ENCODE data around the gene MEST.
A peak's percentile ranks its signal among the peaks of the same experiment; 100 is the strongest.
"Not testable (repeated sequence)": the region's sequence is repeated elsewhere in the genome, so short reads cannot be mapped to it uniquely, and the experiment has no call there.

MEST gene

DNA sequence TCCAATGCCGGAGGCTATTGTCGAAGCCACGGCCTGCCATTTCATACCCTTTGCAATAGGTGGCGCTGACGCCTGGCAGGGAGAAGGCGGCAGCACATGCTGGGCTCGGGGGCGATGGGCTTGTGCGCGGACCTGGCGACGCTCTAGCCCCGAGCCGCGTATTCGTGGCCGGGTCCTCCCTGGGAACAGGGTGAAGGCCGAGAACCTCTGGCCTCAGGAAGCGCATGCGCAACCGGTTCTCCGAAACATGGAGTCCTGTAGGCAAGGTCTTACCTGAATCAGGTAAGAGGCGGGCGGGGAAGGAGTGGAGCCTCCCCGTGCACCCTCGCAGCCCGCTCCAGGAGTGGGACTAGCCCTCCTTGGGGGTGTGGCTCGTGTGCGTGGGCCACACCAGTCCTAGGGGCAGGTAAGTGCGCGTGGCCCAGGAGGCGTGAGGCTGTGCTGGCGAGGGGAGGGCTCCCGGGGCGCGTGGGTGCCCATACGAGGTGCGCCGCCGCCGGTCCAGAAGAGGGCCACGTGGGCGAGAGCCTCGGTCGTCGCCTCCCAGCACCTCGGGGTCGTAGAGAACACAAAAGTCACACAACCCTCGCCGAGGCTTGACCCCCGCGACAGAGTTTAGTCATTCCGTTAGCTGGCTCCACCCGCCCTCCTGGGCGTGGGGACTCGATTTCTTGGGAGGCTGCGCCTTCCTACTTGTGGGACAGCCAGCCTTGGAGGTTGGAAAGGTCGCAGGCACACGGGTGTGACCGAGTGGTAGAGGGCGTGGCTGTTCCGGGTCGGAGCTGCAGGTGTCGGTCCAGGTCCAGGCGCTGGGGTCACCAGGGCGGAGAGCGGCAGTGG lies 5.6 kb upstream of the MEST start:
- peak; percentile 33 to 60 for DNase-seq

DNA sequence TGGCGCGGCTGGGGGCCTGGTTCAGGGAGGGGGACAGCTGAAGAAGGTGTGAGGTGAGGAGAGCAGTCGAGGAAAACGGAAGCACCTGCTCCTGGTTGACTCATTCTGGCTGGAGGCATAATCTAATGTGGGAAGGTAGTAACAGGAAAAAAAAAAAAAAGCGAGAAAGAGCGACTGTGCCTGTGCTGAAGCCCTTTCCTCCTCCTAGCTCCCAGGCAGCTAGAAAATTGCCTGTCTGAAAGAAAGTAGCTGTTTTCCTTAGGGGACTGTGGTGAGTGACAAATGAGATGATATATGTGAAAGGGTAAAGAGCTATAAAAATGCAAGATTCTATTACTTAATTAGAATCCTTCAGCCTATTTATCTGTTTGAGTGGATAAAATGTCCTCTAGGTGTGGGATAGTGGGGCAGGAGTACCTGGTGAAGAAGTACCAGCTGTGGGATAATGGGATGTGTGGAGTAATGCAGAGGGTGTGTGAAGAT lies 4.9 kb upstream of the MEST start:
- DNase-seq = no peak

DNA sequence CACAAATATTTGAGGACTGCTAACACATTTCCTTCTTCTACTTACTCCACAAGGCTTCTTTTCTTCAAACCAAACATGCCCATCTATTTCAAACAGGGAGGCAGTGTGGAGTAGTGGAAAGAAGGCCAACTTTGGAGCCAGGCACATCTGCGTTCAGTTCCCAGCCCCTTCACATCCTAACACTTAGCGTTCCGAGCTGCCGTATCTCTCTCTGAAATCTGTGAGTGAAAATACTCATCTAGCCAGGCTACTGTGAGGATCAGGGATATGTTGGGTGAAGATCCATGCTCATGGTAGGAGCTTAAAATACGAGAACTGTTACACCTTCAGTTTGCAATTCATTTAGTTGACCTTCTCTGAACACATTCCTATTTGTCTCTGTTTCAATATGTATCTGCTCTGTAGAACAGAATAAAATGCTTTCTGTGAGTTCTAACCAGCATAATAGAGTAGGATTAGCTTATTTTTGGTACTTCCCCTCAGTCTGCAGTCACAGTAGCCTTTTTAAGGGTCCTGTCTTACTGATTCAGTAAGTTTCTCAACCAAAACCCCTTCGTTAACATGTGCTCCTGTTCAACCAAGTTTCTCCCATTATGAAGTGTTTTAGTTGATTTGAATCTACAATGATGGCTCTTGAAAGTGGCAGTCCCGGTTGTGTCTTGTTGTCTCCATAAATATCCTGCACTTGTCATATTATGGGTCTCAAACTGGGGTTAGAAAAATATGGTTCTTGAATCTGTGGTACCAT lies 3.3 kb upstream of the MEST start:
- DNase-seq = no peak

DNA sequence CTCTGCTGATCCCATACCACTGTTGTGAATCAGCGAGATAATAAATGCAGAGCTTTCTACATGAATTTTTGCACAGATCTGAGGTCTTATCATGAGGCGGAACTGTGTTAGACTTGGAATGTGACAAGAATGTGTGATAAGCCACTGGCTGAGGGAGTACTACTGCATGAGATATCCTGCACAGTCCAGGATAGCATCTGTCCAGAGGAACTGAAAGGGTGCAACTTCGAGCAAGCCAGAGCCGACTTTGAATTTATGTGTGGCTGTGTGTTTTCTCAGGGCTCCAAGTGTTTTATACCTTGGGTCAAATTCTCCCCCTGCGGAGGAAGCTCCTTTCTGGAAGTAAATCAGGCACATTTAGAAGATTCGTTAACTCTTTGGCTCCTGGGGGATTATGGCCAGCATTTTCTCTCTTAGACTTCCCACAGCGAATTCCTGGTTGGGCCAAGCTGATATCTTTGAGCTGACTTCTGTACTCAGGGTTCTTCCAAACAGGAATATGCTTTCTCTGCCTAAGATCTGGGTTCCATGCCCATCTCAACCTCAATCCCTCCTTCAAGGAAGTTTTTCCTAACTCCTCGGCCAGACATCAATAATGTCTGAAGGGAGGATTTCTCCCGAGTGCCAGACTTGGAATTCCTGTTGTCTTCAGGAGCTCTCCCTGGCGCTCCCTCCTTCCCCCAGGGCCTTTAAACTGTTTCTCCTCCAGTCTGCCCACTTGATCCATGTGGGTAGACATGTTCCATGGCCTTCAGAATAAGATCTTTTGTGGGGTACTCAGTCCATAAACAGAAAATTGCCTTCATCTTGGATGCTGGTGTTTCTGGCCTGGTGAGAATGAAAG lies 2.5 kb upstream of the MEST start:
- DNase-seq = no peak

DNA sequence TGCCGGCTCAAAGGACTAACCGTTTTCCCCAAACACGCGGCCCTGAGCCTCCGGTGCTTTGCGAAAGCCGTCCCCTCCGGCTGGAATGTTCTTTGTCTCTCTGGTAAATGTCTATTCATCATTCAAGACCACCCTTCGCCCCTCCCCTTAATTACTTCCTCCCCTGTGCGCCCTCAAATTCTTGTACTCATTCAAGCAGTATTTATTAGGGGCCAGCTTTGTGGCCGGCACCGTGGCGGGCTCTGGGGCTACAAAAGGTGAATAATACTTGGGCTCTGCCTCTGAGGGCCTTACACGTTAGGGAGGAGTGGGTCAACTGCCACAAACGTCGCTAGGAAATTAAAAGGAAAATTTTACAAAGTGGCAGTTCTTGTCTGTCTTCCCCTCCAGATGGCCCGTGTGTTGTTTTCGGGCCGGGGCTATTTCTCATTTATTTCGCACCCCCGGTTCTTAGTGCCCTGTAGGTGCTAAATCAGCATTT lies 1.5 kb upstream of the MEST start:
- no peak for DNase-seq

DNA sequence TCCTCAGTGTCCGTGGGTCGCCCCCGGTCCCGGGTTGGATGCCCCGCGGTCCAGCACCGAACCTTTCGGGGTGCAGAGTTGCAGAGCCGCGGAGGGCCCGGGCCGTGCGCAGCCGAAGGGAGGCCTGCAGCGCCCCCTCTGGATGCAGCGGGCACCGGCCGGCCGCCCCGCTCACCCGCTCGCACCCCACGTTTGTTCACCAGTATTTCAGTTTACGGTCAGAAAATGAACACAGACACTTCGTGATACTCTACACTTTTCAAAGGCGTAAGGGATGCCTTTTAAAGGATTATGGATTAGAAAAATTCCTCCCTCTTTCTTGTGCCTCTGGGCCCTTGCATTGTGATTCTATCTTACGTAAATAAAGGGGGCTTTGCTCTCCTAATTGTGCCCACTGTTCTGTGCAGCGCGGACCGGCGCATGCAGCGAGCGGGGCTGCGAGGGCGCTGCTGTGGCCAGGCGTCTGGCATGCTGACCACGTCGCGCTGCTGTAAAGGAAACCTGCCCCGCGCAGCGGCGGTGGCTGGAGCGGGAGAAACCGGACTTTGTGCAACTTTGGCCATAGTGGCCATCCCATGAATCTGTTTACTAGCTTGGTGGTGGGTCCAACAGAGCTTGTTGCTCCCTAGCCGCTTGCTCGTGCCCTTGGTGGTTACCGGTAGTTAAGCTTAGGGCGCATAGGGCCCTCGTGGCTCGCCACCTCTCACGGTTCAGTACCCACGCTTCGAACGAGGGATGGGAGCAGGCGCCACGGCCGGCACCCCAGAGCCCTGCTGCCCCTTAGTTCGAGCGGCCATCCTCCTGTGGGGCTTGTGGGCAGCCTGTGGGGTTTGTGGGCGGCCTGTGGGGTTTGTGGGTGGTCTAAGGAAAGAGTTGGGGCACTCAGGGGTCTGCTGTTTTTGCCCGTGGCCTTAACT lies 739 bp upstream of the MEST start:
- peak in 1 of 2 donors; percentile 30 for DNase-seq

DNA sequence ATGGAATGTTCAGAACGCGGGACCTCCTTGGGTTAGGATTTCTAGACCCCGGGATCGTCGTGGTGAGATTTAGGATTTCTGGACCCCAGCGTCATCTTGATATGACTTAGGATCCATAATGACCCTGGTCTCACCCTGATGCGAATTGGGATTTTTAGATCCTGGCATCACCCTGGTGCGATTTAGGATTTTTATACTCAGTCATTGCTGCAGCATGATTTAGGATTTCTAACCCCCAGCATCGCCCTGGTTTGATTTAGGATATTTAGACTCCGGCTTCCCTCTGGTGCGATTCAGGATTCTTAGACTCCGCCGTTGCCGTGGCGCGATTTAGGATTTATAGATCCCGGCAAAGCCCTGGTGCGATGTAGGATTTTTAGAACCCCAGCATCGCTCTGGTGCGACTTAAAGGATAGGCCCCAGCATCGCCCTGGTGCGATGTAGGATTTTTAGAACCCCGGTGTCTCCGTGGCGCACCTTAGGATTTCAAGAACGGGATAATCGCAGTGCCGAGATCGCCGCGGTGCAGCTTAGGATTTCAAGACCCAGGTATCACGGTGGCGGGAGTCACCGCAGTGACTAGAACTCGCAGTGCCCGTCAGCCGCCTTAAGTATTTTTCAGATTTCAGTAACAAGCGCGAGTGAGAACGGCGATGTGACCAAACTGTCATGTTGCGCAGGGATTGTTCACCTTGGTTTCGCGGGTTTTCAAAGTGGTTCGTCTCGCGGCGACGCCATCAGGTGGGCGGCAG lies 814 bp downstream of the MEST start:
- no peak for DNase-seq

DNA sequence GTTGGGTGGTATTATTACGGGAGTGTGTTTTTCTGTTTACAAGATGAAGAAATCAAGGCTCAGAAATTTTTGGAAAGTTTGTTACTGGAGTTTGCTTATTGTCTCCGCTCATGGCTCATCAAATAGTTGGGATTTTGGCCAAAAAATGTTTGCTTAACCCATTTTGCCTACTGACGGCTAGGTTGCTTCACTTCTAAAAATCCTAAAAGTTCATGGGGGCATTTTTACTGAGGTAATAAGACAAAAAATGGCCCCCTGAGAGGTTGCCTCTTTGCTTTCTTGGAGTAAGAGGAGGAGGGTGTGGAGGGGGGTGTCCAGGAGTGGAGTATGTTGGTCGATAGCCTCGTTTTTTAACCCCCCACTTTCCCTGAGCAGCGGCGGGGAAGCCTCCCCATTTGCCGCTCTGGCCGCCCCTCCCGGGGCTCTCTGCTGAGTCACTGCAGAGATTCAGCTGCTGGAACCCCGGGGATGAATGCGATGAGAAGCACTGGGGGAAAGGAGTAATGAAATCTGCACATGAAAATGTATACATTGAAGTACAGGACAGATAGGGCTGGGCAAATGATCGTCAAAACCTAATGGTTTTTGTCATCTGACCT lies 1.5 kb downstream of the MEST start:
- no peak for DNase-seq

DNA sequence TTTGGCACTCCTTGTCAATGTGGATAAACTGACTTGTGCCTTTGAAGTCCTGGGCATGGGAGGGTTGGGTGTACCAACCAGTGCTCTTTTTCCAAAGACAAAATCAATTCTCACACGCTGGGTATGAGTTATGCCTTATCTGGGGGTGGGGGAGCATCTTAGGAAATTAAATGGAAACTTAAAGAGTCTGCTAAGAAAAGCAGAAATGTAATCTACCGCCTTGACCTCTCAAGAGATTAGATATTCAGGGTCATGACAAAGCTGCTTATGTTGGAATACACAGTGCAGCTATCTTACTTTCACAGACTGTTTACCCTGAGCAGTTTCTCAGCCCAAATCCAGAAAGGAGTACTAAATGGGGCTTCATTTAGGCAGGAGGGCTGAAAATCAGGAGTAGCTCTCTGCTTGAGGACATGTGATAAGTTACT lies 2.6 kb downstream of the MEST start:
- DNase-seq = no peak

DNA sequence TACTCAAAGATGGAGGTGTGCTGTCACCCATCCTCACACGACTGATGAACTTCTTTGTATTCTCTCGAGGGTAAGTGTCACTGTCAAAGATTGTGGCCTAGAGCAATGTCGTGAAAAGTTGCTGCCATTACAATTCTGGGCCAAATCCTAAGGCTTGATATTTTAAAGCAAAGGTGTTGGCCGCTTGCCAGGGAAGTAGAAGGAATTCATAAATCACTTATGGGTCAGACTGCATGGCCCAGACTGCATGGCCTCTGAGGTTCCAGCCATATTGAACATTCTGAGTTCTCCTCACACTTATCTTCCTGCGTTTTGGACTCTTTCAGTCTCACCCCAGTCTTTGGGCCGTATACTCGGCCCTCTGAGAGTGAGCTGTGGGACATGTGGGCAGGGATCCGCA lies 8.6 kb downstream of the MEST start:
- no peak for DNase-seq

DNA sequence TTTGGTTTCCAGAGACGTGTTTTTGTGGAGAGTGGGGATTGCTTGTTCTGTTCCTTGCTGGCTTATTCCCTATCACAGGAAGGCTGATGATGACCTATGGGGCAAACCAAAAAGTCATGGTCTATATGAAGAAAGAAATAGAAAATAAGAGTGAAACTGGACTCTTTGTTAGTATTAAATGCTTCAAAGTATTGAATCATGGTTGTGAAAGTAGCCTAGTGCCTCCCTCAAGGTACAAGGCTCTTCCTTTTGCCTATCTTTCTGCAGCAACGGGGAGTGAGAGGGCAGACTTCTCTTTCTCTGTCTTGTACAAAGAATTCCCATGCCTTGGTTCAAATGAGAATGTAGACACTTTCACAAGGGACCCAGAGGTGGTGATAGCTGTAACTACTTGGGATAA lies 9.0 kb downstream of the MEST start:
- DNase-seq = no peak

DNA sequence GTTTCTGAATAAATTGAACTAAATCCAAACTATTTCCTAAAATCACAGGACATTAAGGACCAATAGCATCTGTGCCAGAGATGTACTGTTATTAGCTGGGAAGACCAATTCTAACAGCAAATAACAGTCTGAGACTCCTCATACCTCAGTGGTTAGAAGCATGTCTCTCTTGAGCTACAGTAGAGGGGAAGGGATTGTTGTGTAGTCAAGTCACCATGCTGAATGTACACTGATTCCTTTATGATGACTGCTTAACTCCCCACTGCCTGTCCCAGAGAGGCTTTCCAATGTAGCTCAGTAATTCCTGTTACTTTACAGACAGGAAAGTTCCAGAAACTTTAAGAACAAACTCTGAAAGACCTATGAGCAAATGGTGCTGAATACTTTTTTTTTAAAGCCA lies 13.9 kb downstream of the MEST start:
- DNase-seq = no peak

DNA sequence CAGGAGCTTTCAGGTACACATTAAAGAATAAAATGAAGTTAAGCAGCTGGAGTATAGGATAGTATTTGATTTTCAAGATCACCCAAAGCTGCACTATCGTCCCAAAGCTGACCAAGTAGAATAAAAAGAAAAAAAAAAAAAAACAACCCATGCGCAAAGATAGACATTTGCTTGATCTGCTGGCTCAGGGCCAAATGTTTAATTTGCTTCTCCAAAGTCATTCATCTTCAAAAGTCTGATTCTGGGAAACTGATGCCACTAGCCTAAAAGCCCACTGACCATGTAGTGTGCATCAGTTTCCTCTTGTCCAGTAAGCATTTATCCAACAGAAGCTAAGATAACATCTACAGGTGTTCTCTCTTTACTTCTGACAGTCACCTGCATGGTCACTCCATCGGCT lies 14.5 kb downstream of the MEST start:
- no peak for DNase-seq

DNA sequence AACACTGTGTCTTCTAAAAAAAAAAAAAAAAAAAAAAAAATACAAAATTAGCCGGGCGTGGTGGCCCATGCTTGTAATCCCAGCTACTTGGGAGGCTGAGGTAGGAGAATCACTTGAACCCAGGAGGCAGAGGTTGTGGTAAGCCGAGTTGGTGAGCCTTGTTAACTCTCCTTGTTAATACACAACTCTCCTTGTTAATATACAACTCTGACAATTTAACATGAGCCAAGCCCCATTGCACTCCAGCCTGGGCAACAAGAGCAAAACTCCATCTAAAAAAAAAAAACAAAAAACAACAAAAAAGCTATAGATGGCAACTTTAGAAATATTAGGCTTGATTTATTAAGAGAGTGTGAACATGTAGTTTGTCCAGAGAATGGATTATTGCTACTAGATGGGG lies 20.2 kb downstream of the MEST start:
- not testable (repeated sequence) for DNase-seq

DNA sequence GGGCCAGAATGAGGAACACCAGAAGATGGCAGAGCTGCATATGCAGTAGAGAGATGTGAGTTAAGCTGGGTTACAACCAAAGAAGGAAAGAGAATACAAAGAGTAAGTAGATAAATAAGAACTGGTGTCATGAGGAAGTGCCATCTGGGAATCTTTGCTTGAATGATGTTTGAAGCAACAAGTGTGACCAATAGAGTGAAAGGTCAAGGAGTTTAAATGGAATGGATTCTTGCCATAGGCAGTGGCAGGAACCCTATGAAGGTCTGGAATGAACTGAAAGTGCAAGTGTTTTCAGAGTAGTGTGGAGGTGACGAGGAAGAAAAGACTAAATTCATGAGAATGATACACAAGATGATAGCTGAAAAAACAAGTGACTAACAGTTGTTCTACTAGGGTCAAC lies 21.6 kb downstream of the MEST start:
- no peak for DNase-seq

DNA sequence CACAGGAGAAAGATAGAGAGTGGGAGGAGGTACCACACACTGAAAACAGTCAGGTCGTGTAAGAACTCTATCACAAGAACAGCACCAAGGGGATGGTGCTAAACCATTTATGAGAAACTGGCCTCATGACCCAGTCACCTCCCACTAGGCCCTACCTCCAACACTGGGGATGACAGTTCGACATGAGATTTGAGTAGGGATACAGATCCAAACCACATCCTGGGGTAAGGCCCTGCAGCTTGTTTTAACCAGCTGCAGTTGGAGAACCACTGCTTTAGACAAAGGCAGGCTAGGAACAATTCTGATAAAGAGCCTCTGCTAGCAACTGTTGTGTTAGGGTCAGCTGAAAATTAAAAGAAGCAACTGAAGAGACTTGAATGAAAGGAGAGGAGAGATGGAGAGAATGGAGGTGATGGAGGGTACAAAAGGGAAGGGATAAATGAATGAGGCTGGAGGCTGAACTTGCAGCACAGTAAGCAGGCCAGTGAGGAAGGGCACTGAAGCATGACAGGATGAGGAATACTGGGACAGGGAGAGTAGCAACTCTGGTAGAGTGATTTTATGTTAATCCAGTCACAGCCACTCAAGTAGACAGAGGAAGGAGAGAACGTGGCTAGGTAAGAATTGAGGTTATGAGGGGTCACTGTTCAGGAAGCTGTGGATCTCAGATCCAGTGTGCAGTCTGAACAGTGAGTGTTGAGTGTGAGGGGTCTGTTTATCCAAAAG lies 23.6 kb downstream of the MEST start:
- DNase-seq = no peak

DNA sequence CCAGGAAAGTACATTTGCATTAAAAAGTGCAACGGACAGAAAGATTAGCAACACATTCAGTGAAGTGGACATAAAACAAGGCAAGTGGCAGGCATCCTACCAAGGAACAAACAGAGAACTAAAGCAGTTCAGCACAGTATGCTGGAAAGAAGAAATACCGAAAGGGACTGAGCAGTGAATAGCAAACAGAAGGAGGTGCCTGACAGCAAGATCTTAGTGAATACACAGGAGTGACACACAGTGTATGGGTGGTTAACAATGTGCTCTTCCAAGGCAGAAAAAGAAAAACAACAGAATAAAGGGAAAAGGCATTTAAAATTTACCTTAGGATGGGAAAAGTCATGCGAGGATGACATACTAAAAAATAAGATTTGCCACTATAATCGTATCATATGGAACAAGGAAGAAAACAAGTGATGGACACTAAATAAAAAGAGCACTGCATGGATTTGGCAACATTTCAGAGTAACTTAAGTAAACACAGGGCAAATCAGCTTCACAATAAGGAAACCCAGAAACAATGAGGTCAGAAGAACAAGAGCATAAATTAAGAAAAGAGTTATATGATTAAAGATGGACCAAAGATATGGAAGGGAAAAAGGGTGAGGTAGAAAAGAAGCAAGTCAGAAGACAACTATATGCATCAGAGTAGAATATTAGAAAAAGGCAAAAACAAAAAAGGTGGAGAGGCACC lies 29.5 kb downstream of the MEST start:
- no peak for DNase-seq

DNA sequence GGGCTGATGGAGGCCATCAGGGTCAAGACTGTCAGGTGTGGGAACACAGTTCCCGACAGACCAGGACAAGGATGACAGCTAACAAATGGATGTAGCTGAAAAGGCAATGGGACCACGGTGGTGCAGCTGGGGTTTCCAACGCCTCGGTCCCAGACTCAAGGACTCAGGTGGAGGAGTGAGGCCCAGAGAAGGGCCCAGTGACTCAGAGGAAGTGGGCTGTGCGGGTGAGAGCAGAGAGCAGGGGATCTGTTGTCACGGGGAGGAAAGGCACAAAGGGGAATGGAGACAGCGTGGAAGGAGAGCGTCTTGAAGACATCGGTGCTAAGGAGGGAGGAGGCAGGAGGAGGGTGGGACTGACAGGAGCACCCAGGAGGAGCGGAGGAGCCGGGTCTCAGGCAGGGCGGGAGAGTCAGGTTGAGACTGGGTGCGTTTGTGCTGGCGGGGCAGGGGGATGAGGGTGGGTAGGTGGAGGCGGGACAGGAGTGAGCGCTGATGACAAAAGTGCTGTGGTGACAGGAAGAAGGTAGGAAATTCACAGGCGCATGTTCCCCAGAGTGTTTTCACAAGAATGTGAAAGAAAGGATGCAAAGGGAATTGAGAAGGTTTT lies 31.7 kb downstream of the MEST start:
- not testable (repeated sequence) for DNase-seq

DNA sequence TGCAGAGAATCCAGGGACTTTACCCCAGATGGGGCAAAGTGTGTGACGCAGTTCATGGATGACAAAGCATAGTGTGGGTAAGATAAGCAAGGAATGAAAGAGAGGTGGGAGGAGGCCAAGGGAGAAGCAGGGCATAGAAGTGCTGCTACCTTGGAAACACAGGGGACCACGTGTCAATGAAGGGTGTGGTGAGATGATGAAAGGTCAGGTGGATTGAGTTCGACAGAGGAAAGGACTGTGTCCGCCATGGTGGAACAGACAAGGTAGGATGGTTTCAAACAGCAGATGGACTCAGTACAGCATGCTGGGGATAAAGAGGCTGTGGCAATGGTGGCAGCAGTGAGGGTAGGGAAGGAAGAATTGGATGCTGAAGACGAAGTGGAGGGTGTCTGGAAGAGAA lies 32.7 kb downstream of the MEST start:
- no peak for DNase-seq

Measured in inflammatory macrophage treated with lipopolysaccharide for 1 hour (primary cell).